H1 (cell line): ENCODE results near the gene DNER. TPM values are rescaled to one million over a fixed set of nuclear protein-coding genes. Genes with fewer than 3 reads are reported as not detected.

Experiments used
- ASH2L ChIP-seq: fragments of 200-600, 300-600 bp; sonication (generic); IDR thresholded peaks from one replicate; pipeline ENCODE4 v1.7.1; 2017; ENCODE audit warnings: low read length
- BCL11A ChIP-seq, 2 experiments: IDR thresholded peaks; one replicate each; pipeline ENCODE4 v1.6.1; 2011; ENCODE audit warnings: low read depth in 2 of 2, low read length in 2 of 2, mild to moderate bottlenecking in 2 of 2
- JUN ChIP-seq: IDR thresholded peaks from 2 replicates; pipeline ENCODE4 v1.6.1; 2011; ENCODE audit warnings: low read depth, mild to moderate bottlenecking, improper control_type of control experiment, low read length
- SP1 ChIP-seq: IDR thresholded peaks from 2 replicates; pipeline ENCODE4 v1.6.1; 2011; ENCODE audit warnings: low read depth, low read length
- TAF7 ChIP-seq: optimal IDR thresholded peaks from 2 replicates; pipeline ENCODE3; 2011; ENCODE audit warnings: low read depth, mild to moderate bottlenecking, inconsistent platforms, low read length, moderate library complexity, borderline replicate concordance
- polyA plus RNA-seq, 7 experiments: library from polyadenylated mRNA; depleted of rRNA in 3 of 7; stranded (reverse) in 5 of 7; unstranded in 2 of 7; fragments of >200 nt in 5 of 7; fragments of 200-250 nt in 2 of 7; gene quantifications; 1 replicate in 5 of 7; 2 replicates in 1 of 7; 4 replicates in 1 of 7; pipeline versions ENCODE4 v1.2.1 to v1.2.3, GENCODE V29; 2011 to 2013; ENCODE audit warnings: missing spikeins in 2 of 7, mixed read lengths in 2 of 7
- total RNA-seq: library from RNA; stranded (reverse); fragmentation: NEBNext Ultra II Directional; extraction: Animal tissue kit (Norgen Biotek cat#: 25700); gene quantifications from 2 replicates; pipeline ENCODE4 v1.2.1, GENCODE V29; 2021

DNER gene
- total and polyA plus RNA-seq, 2 of the 8 experiments (the other 6 are each of a cell fraction or from before 2014, with no cell fraction given), result 6.8 to 16.3 TPM

DNA sequence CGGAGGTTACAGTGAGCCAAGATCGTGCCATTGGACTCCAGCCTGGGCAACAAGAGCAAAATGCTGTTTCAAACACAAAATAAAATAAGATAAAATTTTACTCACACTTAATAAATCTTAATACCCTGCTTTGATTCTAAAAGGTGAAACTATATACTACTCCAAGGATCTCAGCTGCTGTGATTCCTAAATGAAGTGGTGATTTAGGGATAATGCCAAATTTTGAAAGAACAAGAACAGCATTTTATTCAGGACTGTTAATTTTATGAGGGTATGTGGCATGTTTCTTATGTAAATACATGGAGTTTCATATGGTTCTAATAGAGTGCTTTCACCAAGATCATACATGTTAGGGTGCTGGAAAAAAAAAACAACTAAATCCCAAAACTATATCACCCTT, 243.6 kb downstream of the DNER start (continued):
- TF ChIP-seq ASH2L (no peak), SP1 (no peak), BCL11A (IDR thresholded peaks at IDR 0.05; ENCODE audit: low read depth in 2 of 2, low read length in 2 of 2) (no peak), TAF7 (no peak), JUN (no peak)
- TF ChIP-seq, all 59 proteins: peak for 0
